Body of pancreas (tissue), 4 donors: Measurements from ENCODE around the gene KLHL8.

Source experiments
- POLR2A ChIP-seq, 3 donors: fragments of 450-650 bp; IDR thresholded peaks; one replicate each; pipeline ENCODE4 v1.6.1; 2016; ENCODE audit warnings: antibody characterized with exemption in 3 of 3, mild to moderate bottlenecking in 2 of 3
- TF ChIP-seq, protein P1 (sequence below), 7 experiments: fragments of 450-650 bp in 4 of 7; fragments of 200-600 bp in 3 of 7; sonication (generic) in 3 of 7; IDR thresholded peaks; one replicate each; pipeline ENCODE4 v1.5.1; 2016 to 2019; ENCODE audit warnings: antibody characterized with exemption in 7 of 7

DNA sequence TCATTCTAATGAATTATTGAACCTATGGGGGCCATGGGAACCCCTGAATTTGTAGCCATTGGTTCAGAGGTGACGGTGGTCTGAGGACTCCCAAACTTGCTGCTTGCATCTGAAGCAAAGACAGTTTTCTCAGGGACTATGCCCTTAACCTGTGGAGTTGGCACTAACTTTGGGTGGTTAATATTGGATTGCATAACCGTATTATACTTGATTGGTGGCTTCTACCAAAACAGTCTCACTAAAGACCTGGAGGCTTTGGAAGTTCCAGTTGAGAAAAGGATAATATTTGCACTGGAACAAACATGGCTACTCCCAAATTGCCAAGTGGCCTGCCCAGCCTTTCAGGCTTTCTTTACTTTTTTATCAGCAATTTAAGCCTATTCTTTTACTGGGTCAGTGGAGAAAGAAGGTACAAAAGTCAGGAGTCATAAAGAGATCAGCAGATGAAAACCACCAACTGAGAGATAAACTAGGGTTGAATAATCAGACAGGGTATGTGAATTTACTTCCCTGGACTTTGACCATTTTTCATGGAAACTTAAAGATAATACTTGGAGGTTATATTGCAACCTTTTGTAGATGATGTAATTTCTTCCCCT is 7.9 kb upstream of the KLHL8 start:
- TF ChIP-seq, protein P1, sequence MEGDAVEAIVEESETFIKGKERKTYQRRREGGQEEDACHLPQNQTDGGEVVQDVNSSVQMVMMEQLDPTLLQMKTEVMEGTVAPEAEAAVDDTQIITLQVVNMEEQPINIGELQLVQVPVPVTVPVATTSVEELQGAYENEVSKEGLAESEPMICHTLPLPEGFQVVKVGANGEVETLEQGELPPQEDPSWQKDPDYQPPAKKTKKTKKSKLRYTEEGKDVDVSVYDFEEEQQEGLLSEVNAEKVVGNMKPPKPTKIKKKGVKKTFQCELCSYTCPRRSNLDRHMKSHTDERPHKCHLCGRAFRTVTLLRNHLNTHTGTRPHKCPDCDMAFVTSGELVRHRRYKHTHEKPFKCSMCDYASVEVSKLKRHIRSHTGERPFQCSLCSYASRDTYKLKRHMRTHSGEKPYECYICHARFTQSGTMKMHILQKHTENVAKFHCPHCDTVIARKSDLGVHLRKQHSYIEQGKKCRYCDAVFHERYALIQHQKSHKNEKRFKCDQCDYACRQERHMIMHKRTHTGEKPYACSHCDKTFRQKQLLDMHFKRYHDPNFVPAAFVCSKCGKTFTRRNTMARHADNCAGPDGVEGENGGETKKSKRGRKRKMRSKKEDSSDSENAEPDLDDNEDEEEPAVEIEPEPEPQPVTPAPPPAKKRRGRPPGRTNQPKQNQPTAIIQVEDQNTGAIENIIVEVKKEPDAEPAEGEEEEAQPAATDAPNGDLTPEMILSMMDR (IDR thresholded peaks at IDR 0.05) = no peak
- TF ChIP-seq POLR2A (IDR thresholded peaks at IDR 0.05) = no peak
